ENCODE data around the gene DCLK2.

DNA sequence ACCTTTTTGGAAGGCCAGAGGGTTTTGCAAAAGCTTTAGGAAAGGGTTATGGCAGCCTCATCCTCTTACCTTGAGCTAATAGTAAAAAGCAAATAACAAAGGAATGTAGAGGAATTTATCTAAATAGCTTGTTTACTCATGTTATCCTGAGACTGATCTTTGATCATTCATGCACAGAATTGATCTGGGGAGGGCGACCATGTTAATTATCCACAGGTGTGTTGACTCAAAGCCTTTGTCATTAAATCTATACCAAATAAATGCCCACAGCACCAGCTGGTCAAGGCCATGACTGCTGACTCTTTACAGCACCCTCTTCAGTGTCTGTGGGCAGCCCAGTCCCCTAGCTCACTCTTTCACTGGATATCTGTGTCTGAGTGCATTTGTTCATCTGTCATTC is 22.8 kb upstream of the DCLK2 start:
- TF ChIP-seq, protein P1, sequence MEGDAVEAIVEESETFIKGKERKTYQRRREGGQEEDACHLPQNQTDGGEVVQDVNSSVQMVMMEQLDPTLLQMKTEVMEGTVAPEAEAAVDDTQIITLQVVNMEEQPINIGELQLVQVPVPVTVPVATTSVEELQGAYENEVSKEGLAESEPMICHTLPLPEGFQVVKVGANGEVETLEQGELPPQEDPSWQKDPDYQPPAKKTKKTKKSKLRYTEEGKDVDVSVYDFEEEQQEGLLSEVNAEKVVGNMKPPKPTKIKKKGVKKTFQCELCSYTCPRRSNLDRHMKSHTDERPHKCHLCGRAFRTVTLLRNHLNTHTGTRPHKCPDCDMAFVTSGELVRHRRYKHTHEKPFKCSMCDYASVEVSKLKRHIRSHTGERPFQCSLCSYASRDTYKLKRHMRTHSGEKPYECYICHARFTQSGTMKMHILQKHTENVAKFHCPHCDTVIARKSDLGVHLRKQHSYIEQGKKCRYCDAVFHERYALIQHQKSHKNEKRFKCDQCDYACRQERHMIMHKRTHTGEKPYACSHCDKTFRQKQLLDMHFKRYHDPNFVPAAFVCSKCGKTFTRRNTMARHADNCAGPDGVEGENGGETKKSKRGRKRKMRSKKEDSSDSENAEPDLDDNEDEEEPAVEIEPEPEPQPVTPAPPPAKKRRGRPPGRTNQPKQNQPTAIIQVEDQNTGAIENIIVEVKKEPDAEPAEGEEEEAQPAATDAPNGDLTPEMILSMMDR (IDR thresholded peaks at IDR 0.05), result no peak
- no peak for TF ChIP-seq POLR2A (IDR thresholded peaks at IDR 0.05)
